Middle frontal gyrus (tissue), 1 donor: ENCODE results near the gene ZNF12.
"Not testable (repeated sequence)": the region's sequence is repeated elsewhere in the genome, so short reads cannot be mapped to it uniquely, and the experiment has no call there.

Experiments
- DNase-seq: peaks from one replicate; pipeline ENCODE4 v3.0.0-alpha.2; 2015; ENCODE audit warnings: low spot score; ENCODE audit errors: extremely low spot score

Gene ZNF12

DNA sequence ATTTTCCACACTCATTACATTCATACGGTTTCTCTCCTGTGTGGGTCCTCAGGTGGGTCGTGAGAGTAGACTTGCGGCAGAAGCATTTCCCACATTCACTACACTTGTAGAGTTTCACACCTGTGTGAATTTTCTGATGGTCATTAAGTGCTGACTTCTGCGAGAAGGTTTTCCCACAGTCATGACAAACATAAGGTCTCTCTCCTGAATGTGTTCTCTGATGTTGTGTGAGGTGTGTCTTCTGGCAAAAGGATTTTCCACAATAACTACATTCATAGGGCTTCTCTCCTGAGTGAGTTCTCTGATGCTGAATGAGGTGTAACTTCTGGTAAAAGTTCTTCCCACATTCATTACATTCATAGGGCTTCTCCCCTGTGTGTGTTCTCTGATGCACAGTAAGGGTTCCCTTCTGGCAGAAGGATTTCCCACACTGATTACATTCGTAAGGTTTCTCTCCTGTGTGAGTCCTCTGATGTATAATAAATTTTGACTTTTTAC lies 15.1 kb downstream of the ZNF12 start:
- no peak for DNase-seq

DNA sequence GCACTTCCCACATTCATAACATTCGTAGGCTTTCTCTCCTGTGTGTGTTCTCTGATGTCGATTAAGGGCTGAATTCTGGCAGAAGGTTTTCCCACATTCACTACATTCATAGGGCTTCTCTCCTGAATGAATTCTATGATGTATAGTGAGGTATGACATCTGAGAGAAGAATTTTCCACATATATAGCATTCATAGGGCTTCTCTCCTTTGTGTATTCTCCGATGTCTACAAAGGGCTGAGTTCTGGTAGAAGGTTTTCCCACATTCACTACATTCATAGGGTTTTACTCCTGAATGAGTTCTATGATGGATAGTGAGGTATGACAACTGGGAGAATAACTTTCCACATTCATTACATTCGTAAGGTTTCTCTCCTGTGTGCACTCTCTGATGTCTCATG lies 15.6 kb downstream of the ZNF12 start:
- DNase-seq = no peak

DNA sequence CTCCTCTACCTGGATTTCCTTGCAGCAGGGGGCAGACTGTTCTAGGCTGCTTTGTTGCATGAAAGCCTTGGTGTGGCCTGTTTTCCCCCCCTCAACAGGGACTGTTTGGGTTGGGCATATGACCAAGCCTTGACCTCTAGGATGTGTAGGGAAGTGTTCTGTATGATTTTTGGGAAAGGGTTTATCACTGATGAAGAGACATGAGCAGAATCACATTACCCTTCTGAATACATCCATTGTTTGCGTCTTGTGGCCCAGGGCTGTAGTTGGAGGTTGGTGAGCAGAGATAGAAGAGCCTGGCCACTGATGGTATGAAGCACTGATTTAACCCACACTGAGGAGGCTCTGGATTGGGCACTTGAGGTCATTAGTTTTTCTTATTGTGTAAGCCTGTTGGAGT lies 26.6 kb downstream of the ZNF12 start:
- DNase-seq = no peak

- DNase-seq = no peak
Measured at GRCh38 chr7:6675807-6676405, 30.8 kb downstream of the ZNF12 start.

- not testable (repeated sequence) for DNase-seq
Measured at GRCh38 chr7:6670851-6671250, 35.9 kb downstream of the ZNF12 start.

- DNase-seq = no peak
Measured at GRCh38 chr7:6658618-6659345, 48.0 kb downstream of the ZNF12 start.

DNA sequence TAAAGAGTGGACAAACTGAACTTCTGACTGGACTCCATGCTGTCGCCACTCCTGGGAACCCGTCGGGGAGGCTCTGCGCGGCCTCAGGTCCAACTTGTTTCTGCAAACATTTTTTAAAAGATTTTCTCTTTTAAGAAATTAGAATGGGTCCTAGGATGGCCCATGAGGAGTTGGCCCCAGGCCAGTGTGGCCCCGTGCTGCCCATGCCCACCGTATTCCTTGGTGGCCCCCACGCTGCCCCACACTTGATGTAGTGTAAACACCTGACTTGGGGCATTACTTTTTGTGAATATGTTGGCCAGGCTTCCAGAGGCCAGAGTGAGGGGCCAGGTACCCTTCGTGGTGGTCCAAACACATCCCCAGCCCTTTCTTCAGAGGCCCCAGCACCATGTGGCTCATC lies 50.3 kb downstream of the ZNF12 start:
- no peak for DNase-seq

GRCh38 chr7:6655636-6656385 lies 50.9 kb downstream of the ZNF12 start:
- no peak for DNase-seq

DNA sequence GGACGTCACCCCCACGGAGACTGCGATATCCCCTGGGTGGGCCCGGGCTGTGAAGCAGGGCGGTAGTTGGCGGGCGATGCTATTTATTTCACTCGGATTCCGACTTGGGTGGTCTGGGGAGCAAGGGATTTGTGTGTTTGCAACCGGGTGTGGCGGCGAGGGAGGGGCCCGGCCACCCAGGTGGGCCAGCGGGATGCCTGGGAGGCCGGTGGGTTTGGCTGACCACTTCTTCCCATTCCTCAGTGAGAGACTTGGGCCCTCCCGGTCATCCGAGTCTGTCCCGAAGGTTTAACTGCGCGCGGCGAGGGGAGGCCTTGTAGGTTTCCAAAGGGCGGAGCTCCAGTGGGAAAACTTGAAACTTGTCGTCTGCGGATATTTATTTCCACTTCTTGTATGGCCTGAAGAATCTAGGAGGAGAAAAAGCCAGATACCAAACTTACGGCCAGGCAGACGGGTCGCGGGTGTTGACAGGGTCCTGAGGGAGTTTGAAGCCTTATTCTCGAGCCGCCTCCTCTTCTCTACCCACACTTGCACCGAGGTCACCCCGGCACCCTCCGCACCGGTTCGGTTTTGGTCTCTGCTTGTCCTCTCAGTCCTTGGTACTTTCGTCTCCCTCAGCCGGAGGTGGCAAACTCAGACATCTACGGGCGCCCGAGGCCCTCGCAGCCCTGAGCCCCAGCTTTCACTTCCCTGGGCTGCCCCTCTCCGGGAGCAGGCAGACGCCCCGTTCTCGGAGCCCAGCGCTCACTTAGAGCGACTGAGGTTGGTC lies 51.7 kb downstream of the ZNF12 start:
- DNase-seq = no peak

GRCh38 chr7:6654113-6654841 lies 52.5 kb downstream of the ZNF12 start:
- no peak for DNase-seq

- no peak for DNase-seq
Measured at GRCh38 chr7:6653071-6654003, 53.4 kb downstream of the ZNF12 start.

GRCh38 chr7:6652446-6653011 lies 54.2 kb downstream of the ZNF12 start:
- no peak for DNase-seq

DNA sequence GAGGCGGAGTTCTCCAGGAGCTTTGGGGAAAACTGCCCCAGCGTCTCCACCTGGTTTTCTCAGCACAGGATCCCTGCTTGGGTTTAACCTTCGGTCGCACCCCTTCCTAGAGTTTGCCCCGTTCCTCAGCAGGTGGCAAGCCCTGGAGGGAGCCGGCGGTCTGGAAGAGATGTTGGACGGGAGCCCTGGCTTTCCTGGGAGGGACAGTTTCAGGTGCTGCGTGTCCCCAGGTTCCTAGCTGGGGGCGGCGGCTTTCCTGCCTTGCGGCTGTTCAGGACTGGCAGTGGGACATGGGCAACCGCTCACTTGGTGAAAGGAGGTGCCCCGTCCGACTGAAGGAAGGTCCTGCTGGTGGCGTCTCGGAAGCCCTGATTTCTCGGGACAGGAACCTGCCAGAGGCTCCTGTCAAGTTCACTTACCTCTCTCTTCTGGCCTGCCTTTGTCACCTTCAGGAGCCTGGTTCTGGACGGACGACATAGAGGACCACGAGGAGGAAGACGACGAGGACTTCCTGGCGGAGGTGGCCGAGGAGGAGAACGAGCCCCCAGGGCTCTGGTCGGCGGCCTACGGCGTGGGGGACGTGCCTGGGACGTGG lies 54.8 kb downstream of the ZNF12 start:
- DNase-seq = no peak

DNA sequence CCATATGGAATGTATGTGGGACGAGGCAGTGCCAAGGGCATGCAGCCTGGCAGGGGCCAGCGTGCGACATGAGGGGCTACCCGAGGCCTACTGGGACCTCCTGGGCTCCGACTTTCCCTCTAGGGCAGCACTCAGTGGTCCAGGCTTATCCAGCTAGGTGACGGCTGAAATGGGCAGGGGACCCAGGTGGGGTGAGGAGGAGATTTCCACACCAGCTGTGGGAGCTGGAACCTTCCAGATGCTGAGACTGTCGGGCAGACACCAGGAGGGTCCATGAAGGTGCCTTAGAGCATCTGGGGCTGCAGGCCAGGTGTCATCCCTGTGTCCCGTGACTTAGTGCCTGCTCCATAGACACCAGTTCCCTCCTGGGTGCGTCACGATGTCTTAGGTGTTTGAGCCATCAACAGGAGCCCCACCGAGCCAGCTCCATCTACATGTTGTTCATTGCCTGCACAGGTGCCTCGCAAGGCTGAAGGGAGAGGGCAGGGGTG lies 56.2 kb downstream of the ZNF12 start:
- no peak for DNase-seq

DNA sequence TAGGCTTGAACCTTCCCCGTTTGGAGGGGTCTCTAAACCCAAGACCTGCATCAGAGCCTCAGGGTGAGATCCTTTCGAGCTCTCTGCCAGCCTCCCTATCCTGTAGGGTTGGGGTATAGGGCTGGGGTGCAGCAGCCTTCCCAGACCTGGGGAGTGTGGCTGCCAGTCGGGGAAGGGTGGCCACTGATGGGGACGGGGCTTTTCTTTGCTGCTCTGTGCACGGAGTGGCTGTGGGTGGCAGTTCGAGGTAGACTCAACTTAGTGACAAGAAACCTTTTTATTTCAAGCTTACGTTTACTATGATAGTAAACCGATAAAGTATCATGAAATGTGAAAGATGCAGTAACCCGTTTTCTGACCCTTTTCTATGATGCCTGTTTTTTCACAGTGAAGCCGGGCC lies 56.7 kb downstream of the ZNF12 start:
- no peak for DNase-seq

DNA sequence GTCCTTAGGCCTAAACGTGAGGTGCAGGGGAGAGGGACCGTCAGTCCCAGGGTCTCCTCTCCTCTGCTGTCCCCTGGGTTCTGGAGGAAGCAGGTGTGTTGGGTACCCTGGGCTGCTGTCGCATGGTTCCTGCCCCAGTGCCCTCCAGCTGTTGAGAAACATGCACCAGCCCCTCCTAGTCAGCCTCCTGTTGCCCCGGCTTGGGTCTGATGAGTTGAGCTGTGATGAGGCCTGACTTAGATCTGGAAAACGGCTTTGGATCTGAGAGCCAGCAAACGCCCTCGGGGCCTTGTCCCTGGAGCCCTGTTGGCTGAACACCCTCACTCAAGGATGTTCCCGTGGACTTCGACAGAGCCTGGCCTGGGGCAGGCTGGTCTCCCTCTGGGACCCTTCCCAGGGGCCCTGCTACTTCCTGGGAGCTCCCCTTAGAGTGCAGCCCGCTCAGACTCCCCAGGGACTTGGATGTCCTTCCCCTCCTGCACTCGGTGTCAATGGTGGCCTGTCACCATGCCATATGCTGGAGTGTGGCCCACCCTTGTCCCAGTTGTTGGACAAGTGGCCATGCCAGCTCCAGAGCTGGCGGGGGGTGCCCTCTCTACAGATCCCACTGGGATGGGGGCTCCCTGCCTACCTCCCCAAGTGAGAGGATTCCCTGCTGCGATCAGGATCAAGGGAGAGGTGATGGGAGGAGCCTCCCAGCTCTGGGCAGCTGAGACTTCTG lies 57.3 kb downstream of the ZNF12 start:
- DNase-seq = no peak

GRCh38 chr7:6648815-6649104 lies 58.0 kb downstream of the ZNF12 start:
- DNase-seq = no peak

DNA sequence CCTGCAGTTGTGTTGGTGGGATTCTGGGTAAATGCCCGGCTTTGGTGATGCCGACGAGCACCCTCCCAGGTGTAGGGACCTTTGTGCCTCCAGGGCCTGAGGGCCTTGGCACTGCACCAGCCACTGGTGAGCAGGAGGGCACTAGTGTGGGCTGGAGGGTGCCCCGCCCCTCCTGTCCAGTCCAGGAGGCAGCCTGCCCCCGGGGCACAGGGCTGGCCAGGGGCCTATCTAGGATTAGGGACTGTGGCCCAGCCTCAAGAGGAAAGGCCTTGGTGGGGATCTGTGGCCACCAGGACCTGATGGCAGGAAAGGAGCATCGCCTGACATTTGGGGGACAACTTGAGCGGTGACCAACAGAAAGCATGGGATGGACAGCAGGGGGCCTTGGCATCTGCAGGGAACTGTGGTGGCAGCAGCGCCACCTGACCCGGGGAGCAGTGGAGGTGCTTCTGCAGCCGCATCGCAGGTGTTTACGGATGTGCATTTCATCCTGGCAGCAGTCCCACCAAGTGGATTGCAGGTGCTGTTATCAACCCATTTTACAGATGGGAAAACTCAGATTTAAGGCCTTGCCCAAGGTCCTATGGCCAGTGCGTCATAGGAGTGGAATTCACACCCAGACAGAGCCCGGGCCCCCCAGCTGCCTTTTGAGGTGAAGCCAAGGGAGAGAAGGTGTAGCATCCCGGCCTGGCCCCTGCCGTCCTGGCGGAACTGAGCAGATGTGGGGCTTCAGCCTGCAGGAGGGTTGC lies 58.5 kb downstream of the ZNF12 start:
- no peak for DNase-seq
